Measurements from ENCODE around the gene SORL1. TPM values are rescaled to one million over a fixed set of nuclear protein-coding genes. Genes with fewer than 3 reads are reported as not detected.

Gene SORL1
- total and polyA plus RNA-seq, 2 of the 13 experiments (the other 11 are each of a cell fraction or from before 2014, with no cell fraction given) = 21.3 to 148 TPM

GRCh38 chr11:121655537-121656327 is 203.6 kb downstream of the SORL1 start (continued):
- TF ChIP-seq THAP8 (CRISPR knock-in tag; IDR thresholded peaks at IDR 0.05; ENCODE audit: borderline replicate concordance) (no peak), ZBTB43 (CRISPR knock-in tag; conservative IDR thresholded peaks at IDR 0.05) (no peak), ZNF335 (CRISPR knock-in tag; IDR thresholded peaks at IDR 0.05) (no peak), AGO1 (IDR thresholded peaks at IDR 0.05; ENCODE audit: low read depth, low read length, poor library complexity, severe bottlenecking) (no peak), ZFP90 (CRISPR knock-in tag; IDR thresholded peaks at IDR 0.05; ENCODE audit: borderline replicate concordance) (no peak), SYNCRIP (IDR thresholded peaks at IDR 0.05; ENCODE audit: insufficient read depth, low read depth, low read length) (no peak), JUNB (CRISPR knock-in tag; IDR thresholded peaks at IDR 0.05; ENCODE audit: borderline replicate concordance) (no peak), GMEB2 (CRISPR knock-in tag; IDR thresholded peaks at IDR 0.05; ENCODE audit: low read depth) (no peak), DMAP1 (CRISPR knock-in tag; IDR thresholded peaks at IDR 0.05) (peak; percentile 24; the same call in 1 of the 2 replicates), TEAD2 (CRISPR knock-in tag; IDR thresholded peaks at IDR 0.05) (no peak), THYN1 (CRISPR knock-in tag; IDR thresholded peaks at IDR 0.05; ENCODE audit: borderline replicate concordance, low read depth) (no peak), ZNF350 (CRISPR knock-in tag; IDR thresholded peaks at IDR 0.05; ENCODE audit: borderline replicate concordance, low read depth) (no peak), TOE1 (CRISPR knock-in tag; IDR thresholded peaks at IDR 0.05) (no peak), CREB1 (IDR thresholded peaks at IDR 0.05) (no peak), CREB1 (CRISPR knock-in tag; IDR thresholded peaks at IDR 0.05) (no peak), ZNF737 (CRISPR knock-in tag; IDR thresholded peaks at IDR 0.05; ENCODE audit: borderline replicate concordance) (no peak), ARID2 (CRISPR knock-in tag; IDR thresholded peaks at IDR 0.05; ENCODE audit: borderline replicate concordance) (peak; percentile 83; the same call in 1 of the 2 replicates), RNF219 (CRISPR knock-in tag; IDR thresholded peaks at IDR 0.05) (no peak), PCBP2 (optimal IDR thresholded peaks at IDR 0.05; ENCODE audit: low read depth, low read length, poor library complexity, severe bottlenecking) (no peak), TRIM24 (CRISPR knock-in tag; IDR thresholded peaks at IDR 0.05) (no peak), ATF4 (CRISPR knock-in tag; IDR thresholded peaks at IDR 0.05) (peak in 1 of 2 experiments; percentile 60; a peak in 1 of 4 replicates), ZNF263 (CRISPR knock-in tag; IDR thresholded peaks at IDR 0.05) (no peak), MLLT10 (CRISPR knock-in tag; IDR thresholded peaks at IDR 0.05) (no peak)

Data from HepG2 (cell line).